Vagina (tissue), 2 donors: Measurements from ENCODE around the gene CENPF.

Source experiments
- CTCF ChIP-seq, 3 experiments: fragments of 450-650 bp in 2 of 3; fragments of 200-600 bp in 1 of 3; sonication (generic) in 1 of 3; IDR thresholded peaks; one replicate each; pipeline ENCODE4 v1.5.1; 2017 to 2019; ENCODE audit warnings: antibody characterized with exemption in 3 of 3, mild to moderate bottlenecking in 2 of 3, moderate library complexity in 2 of 3
- POLR2A ChIP-seq, 2 donors: fragments of 450-650 bp; IDR thresholded peaks; one replicate each; pipeline ENCODE4 v1.6.1; 2017; ENCODE audit warnings: antibody characterized with exemption in 2 of 2, mild to moderate bottlenecking in 2 of 2, moderate library complexity in 2 of 2
- POLR2AphosphoS5 ChIP-seq, 2 donors: sonication (generic); formaldehyde crosslinking; IDR thresholded peaks; one replicate each; pipeline ENCODE4 v1.9.0; 2017; ENCODE audit warnings: antibody characterized with exemption in 2 of 2, mild to moderate bottlenecking in 2 of 2, low read depth in 1 of 2; ENCODE audit not compliant: insufficient read depth in 1 of 2

- TF ChIP-seq CTCF (IDR thresholded peaks at IDR 0.05), result no peak
- no peak for TF ChIP-seq POLR2A (IDR thresholded peaks at IDR 0.05)
- TF ChIP-seq POLR2AphosphoS5 (IDR thresholded peaks at IDR 0.05; ENCODE audit: insufficient read depth in 1 of 2, low read depth in 1 of 2), result no peak
Observed at GRCh38 chr1:214563881-214564280, 39.1 kb upstream of the CENPF start.
